K562 treated with DMSO at 1 percent for 12 hours (cell line): ENCODE results near the gene CPNE5. TPM values are rescaled to one million over a fixed set of nuclear protein-coding genes. Genes with fewer than 3 reads are reported as not detected.

Experiments used
- total RNA-seq: library from RNA; unstranded; fragments of 300-600 nt; gene quantifications from 2 replicates; pipeline ENCODE4 v1.2.3, GENCODE V29; 2022; ENCODE audit not compliant: insufficient read depth

CPNE5 gene
- 0.53 and 0.63 TPM in 2 replicates for total RNA-seq

DNA sequence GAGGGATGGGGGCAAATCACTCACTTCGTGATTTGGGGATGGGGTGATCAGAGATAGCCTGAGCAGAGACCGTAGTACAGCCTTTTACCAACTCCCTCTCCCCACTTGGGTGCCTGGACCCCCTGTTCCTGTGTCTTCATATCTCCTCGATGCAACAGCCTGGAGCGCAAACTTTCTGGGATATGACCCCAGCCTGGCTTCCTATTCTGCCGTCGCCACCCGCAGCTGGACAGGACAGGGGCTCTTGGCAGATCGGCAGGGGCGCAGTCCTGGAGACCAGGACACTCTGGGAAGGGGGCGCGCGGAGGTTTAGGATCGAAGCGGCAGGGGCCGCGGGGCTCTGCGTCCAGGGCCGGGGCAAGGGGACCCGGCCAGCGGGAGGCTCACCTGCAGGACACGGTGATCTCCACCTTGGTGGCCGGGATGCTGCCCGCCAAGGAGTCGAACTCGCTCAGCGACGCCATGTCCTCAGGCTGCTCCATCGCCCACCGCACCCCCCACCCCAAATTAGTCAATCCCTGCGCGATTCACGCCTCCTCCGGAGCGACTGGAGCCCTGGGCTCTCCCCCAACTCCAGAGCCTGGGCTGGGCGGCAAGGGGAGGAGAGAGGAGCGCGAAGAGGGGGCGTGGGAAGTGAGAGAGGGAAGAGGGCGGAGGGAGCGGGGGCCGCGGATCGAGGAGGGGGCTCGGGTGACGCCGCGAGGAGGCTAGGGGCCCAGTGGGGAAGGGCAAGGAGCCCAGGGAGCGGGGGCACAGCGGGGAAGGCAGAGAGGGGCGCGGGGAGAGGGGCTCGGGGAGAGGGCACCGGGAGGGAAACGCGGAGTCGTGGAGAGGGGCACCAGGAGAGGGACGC lies at the start of gene CPNE5:
Gene CPNE5 (minus strand): TSS at position 549 of the 853 bp plus-strand sequence. CDS start 67 bp downstream, at position 482.

DNA sequence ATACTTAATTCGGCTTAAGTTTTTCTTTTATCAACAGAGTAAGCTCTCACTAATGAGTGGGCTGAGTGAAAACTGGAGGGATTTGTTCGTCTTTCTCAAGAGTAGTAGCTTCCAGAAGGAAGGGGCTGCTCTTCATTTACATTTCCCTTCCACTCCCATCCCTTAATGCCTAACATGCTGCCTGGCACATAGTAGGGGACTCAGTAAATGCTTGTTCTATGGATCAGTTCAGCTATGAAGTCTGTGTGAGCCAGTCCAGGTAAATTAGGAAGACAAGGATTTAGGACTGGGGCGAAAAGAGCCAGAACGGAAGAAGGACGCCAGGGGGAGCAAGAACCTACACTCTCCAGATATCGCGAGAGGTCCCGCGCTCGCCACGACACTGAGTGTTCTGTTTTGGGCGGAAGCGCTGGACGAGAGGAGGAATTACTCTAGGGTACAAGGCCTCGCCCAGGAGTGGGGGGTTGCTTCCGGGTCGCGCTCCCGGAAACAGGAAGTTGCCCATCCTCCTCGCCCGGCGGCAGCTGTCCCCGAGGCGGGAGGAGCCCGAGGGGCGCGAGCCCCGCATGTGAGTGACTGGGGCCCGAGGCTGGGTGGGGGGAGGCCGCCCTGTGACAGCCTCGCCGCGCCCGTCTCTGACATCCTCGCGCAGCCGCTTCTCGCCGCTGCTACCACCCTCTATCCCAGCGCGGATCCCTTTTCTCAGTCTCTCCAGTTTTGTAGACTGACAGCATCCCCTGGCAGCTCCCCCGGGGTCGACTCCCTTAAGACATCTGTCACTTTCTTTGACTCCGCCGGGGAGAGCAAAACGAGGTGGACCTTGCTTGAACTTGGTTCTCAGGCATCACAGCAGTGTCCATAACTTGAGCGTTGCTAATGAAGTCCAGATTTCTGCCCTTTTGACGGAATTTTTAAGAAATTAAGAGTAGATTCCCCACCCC lies 46.5 kb upstream of the CPNE5 start, which contains the start of gene C6orf89:
Gene C6orf89 (plus strand): TSS at position 492 of the 941 bp plus-strand sequence. CDS start 13,493 bp downstream, outside the sequence.

DNA sequence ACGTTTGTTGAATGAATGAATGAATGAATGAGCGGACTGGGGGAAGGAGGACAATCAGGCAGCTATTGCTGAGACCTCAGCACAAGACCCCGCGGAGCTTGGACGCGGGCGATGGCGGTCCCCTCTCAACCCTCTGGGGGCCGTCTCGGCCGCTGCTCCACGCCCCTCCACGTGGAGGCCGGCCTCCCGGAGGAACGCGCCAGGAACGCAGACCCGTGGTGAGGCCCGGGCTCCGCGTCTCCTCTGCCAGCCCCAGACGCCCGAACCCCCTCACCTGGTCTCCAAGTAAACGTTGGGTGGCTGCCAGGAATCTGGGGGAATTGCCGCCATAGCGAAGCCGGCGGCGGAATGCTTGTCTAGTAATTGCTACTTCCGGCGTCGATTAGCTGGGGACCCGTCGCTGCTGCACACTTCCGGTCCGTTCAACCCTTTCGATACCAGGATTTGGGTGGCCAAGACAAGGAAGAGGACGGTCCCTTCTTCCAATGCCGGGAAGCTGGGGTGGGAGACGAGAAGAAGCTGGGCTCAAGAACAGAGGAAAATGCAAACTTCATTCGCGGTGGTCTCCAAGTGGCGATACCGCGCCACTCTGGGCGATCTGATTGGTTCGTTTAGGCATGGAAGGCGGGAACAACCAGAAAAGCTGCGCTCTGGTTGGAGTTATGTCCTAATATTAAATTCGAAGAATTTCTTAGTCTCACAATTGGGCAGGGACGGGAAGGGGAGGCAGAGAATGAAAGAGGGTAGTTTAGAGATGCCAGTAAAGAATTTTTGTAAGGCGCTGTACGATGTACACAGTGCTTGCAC lies 35.4 kb upstream of the CPNE5 start, which contains the start of gene PPIL1:
Gene PPIL1 (minus strand): TSS at position 361 of the 807 bp plus-strand sequence. CDS start 31 bp downstream, at position 330.

DNA sequence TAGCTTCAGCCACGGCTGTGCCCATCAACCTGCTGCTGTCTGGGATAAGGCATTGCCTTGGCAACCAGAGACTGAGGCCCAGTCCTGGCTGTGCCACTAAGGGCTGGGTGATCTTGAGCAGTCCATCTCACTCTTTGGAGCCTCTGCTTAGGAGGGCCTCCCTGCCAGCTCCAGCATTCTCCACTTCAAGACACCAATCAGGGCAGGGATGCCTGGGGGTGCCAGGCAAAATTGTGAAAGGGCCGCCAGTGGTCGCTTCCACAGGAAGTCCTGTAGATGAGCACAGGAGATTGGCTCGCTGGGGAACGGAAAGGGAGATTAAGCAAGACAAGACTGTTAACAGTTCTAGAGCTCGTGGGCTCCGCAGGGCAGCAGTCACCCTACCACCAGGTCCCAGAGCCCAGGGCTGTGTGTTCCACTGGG lies 141.8 kb downstream of the CPNE5 start, which contains the start of gene RAB44:
Gene RAB44 (plus strand): TSS at position 346 of the 423 bp plus-strand sequence. CDS start 6,410 bp downstream, outside the sequence.

Other genes starting within 250 kb of the CPNE5 start
- 192 and 261 TPM in 2 replicates for gene SRSF3, start 245.1 kb downstream of the CPNE5 start, total RNA-seq
- gene CDKN1A, start 160.7 kb downstream of the CPNE5 start, total RNA-seq: 14.8 and 21.5 TPM in 2 replicates
- gene RAB44, start 141.6 kb downstream of the CPNE5 start, total RNA-seq: not detected in 2 replicates
- 30.5 and 41.9 TPM in 2 replicates for gene PPIL1, start 35.4 kb upstream of the CPNE5 start, total RNA-seq
- 27.8 and 77.2 TPM in 2 replicates for gene C6orf89, start 46.5 kb upstream of the CPNE5 start, total RNA-seq
- gene PI16, start 115.3 kb upstream of the CPNE5 start, total RNA-seq: 1.8 TPM in 1 of 2 replicates, not detected in the other
- 216 and 288 TPM in 2 replicates for gene MTCH1, start 146.8 kb upstream of the CPNE5 start, total RNA-seq
- 0.50 and 0.75 TPM in 2 replicates for gene FGD2, start 166.2 kb upstream of the CPNE5 start, total RNA-seq